ENCODE results near the gene DMGDH. TPM values are rescaled to one million over a fixed set of nuclear protein-coding genes. Genes with fewer than 3 reads are reported as not detected.

DMGDH gene
- total and polyA plus RNA-seq, 2 donors (not counting 1 experiment from before 2014, with no cell fraction given): 0.47 to 0.63 TPM

- ChIA-PET CTCF (interaction anchor here (0.7 kb wide), 1 partner anchor 35 kb away, joined by 4 read pairs; no protein-coding TSS in a partner anchor), POLR2A (no interaction called here)
- Mint-ChIP-seq H3K27me3 (peaks cover 19% of the 10 kb centered on the region), H3K4me3 (no peak overlapping the region), H3K4me1 (no peaks in the 10 kb centered on the region), H3K27ac (no peak overlapping the region), H3K9me3 (ENCODE audit: insufficient read depth) (no peaks in the 10 kb centered on the region)
- H3K4me3 ChIP-seq (ENCODE audit: control extremely low read depth in 1 of 5, extremely low read depth in 1 of 5, insufficient read depth in 1 of 5, low read depth in 2 of 5, low read length in 4 of 5): no peak overlapping the region
- H3K4me2 ChIP-seq (replicated peaks; ENCODE audit: low read depth, low read length, poor library complexity, severe bottlenecking): no peak overlapping the region
- H2AFZ ChIP-seq (ENCODE audit: insufficient read depth, low read depth, low read length, poor library complexity, severe bottlenecking): no peak overlapping the region
- no peaks in the 10 kb centered on the region for H3K4me1 ChIP-seq (ENCODE audit: control insufficient read depth in 2 of 2, insufficient read depth in 2 of 2, low read length in 2 of 2)
- no peaks in the 10 kb centered on the region for H3K79me2 ChIP-seq (ENCODE audit: control insufficient read depth, insufficient read depth, low read length)
- WGBS (ENCODE audit: insufficient coverage): 93% methylated on average over 2 of the region's 11 CpGs
- H3K27ac ChIP-seq (ENCODE audit: low read length in 2 of 2): no peak overlapping the region
- no peaks in the 10 kb centered on the region for H3K36me3 ChIP-seq (replicated peaks in 1 of 2; ENCODE audit: control extremely low read depth in 1 of 2, control insufficient read depth in 1 of 2, extremely low read depth in 1 of 2, insufficient read depth in 2 of 2, low read length in 1 of 2)
- intact Hi-C loops (cut with micrococcal nuclease): no loop called here
- H4K20me1 ChIP-seq (ENCODE audit: control insufficient read depth, insufficient read depth, low read length, poor library complexity, severe bottlenecking): no peaks in the 10 kb centered on the region
- DNase-seq: no peak
- no peak overlapping the region for H3K9ac ChIP-seq (ENCODE audit: low read length)
- H3K9me3 ChIP-seq (ENCODE audit: control extremely low read depth in 1 of 3, control insufficient read depth in 2 of 3, insufficient read depth in 1 of 3, low read length in 2 of 3): no peaks in the 10 kb centered on the region
- TF ChIP-seq EZH2 (IDR thresholded peaks at IDR 0.05; ENCODE audit: borderline replicate concordance, insufficient read depth, low read depth, low read length, poor library complexity, severe bottlenecking): no peak
- no peak for TF ChIP-seq CTCF (IDR thresholded peaks at IDR 0.05)
- ATAC-seq (ENCODE audit: low read depth): no peak
- H3K27me3 ChIP-seq (replicated peaks in 1 of 4; ENCODE audit: control extremely low read depth in 1 of 4, control insufficient read depth in 3 of 4, insufficient read depth in 4 of 4, low read length in 3 of 4): peaks cover 0 to 8% (median 0%) of the 10 kb centered on the region in 4 experiments
These were observed 38.6 kb downstream of the DMGDH start for GRCh38 chr5:79030663-79031484.

- H3K4me3 Mint-ChIP-seq: peak overlapping the region; percentile 52
These were observed 44.4 kb downstream of the DMGDH start for GRCh38 chr5:79025054-79025472.

More at GRCh38 chr5:79025054-79025472, 44.4 kb downstream of the DMGDH start:
- ChIA-PET CTCF (interaction anchor here (0.7 to 7.4 kb wide), 17 partner anchors 9 to 1059 kb away, joined by 3 to 85 read pairs (median 3); partner anchors contain the start of gene ARSB), POLR2A (no interaction called here)
- Mint-ChIP-seq H3K9me3 (ENCODE audit: insufficient read depth) (no peaks in the 10 kb centered on the region), H3K27me3 (peaks cover 67% of the 10 kb centered on the region), H3K4me1 (peaks cover 8% of the 10 kb centered on the region), H3K27ac (no peak overlapping the region)
- H3K9ac ChIP-seq (ENCODE audit: low read length): no peak overlapping the region
- no peaks in the 10 kb centered on the region for H3K79me2 ChIP-seq (ENCODE audit: control insufficient read depth, insufficient read depth, low read length)
- H3K36me3 ChIP-seq (replicated peaks in 1 of 2; ENCODE audit: control extremely low read depth in 1 of 2, control insufficient read depth in 1 of 2, extremely low read depth in 1 of 2, insufficient read depth in 2 of 2, low read length in 1 of 2): no peaks in the 10 kb centered on the region
- intact Hi-C loops (cut with micrococcal nuclease): loop anchor here (1.0 to 10.0 kb wide), 2 partner anchors 439 to 510 kb away; no protein-coding TSS in a partner anchor
- H3K27me3 ChIP-seq (replicated peaks in 1 of 4; ENCODE audit: control extremely low read depth in 1 of 4, control insufficient read depth in 3 of 4, insufficient read depth in 4 of 4, low read length in 3 of 4): peaks cover 0 to 18% (median 9%) of the 10 kb centered on the region in 4 experiments
- WGBS (ENCODE audit: insufficient coverage): 11% methylated on average over 11 of the region's 13 CpGs
- no peak overlapping the region for H3K4me3 ChIP-seq (ENCODE audit: control extremely low read depth in 1 of 5, extremely low read depth in 1 of 5, insufficient read depth in 1 of 5, low read depth in 2 of 5, low read length in 4 of 5)
- DNase-seq (peak; percentile 58), ATAC-seq (ENCODE audit: low read depth) (no peak)
- peak overlapping the region; percentile 43 for H3K4me2 ChIP-seq (replicated peaks; ENCODE audit: low read depth, low read length, poor library complexity, severe bottlenecking)
- peaks cover 6 to 12% of the 10 kb centered on the region in 2 donors for H3K4me1 ChIP-seq (ENCODE audit: control insufficient read depth in 2 of 2, insufficient read depth in 2 of 2, low read length in 2 of 2)
- no peak overlapping the region for H3K27ac ChIP-seq (ENCODE audit: low read length in 2 of 2)
- H3K9me3 ChIP-seq (ENCODE audit: control extremely low read depth in 1 of 3, control insufficient read depth in 2 of 3, insufficient read depth in 1 of 3, low read length in 2 of 3): no peaks in the 10 kb centered on the region
- H4K20me1 ChIP-seq (ENCODE audit: control insufficient read depth, insufficient read depth, low read length, poor library complexity, severe bottlenecking): no peaks in the 10 kb centered on the region
- peak overlapping the region; percentile 50 for H2AFZ ChIP-seq (ENCODE audit: insufficient read depth, low read depth, low read length, poor library complexity, severe bottlenecking)
- TF ChIP-seq EZH2 (IDR thresholded peaks at IDR 0.05; ENCODE audit: borderline replicate concordance, insufficient read depth, low read depth, low read length, poor library complexity, severe bottlenecking) (no peak), CTCF (IDR thresholded peaks at IDR 0.05) (peak; percentile 87)
